ENCODE results near the gene GK. TPM values are rescaled to one million over a fixed set of nuclear protein-coding genes. Genes with fewer than 3 reads are reported as not detected.

Gene GK
- total and polyA plus RNA-seq, 2 of the 8 experiments (the other 6 are each of a cell fraction or from before 2014, with no cell fraction given): 2.9 to 11.2 TPM

GRCh38 chrX:30652527-30653414 lies 452 bp upstream of the GK start (continued):
- TF ChIP-seq SP2 (IDR thresholded peaks at IDR 0.05; ENCODE audit: low read length): no peak
- no peak for TF ChIP-seq CBX5 (IDR thresholded peaks at IDR 0.05; ENCODE audit: low read depth, low read length)
- peak; percentile 84 for TF ChIP-seq E2F6 (IDR thresholded peaks at IDR 0.05)
- peak; percentile 84 for TF ChIP-seq USF2 (IDR thresholded peaks at IDR 0.05; ENCODE audit: low read length)
- no peak for TF ChIP-seq RXRA (IDR thresholded peaks at IDR 0.05; ENCODE audit: insufficient read depth, low read depth, low read length)
- TF ChIP-seq TAF7 (optimal IDR thresholded peaks at IDR 0.05; ENCODE audit: borderline replicate concordance, low read depth, low read length): no peak
- no peak for TF ChIP-seq SAP30 (IDR thresholded peaks at IDR 0.05; ENCODE audit: insufficient read depth, insufficient replicate concordance, low read length)
- TF ChIP-seq CHD2 (IDR thresholded peaks at IDR 0.05; ENCODE audit: low read length): no peak
- no peak for TF ChIP-seq NRF1 (IDR thresholded peaks at IDR 0.05; ENCODE audit: low read depth, low read length)
- no peak for TF ChIP-seq CBX8 (IDR thresholded peaks at IDR 0.05; ENCODE audit: borderline replicate concordance, low read depth, low read length)
- TF ChIP-seq HDAC6 (IDR thresholded peaks at IDR 0.05; ENCODE audit: low read depth, low read length): no peak
- TF ChIP-seq SUZ12 (IDR thresholded peaks at IDR 0.05; ENCODE audit: low read length): no peak
- no peak for TF ChIP-seq SIRT6 (IDR thresholded peaks at IDR 0.05; ENCODE audit: low read length)
- TF ChIP-seq RBBP5 (IDR thresholded peaks at IDR 0.05; ENCODE audit: borderline replicate concordance, low read depth, low read length): peak; percentile 88; the same call in 1 of the 2 replicates
- TF ChIP-seq CREB1 (IDR thresholded peaks at IDR 0.05): peak; percentile 69
- TF ChIP-seq POLR2A (IDR thresholded peaks at IDR 0.05; ENCODE audit: control extremely low read depth in 1 of 2, low read depth in 2 of 2, low read length in 2 of 2): peak in 1 of 2 experiments; percentile 86; a peak in 2 of 3 replicates
- TF ChIP-seq RFX5 (IDR thresholded peaks at IDR 0.05; ENCODE audit: borderline replicate concordance, low read depth, low read length): no peak
- TF ChIP-seq MAFK (IDR thresholded peaks at IDR 0.05; ENCODE audit: low read depth, low read length): no peak
- TF ChIP-seq SIX5 (IDR thresholded peaks at IDR 0.05; ENCODE audit: low read depth, low read length): no peak
- TF ChIP-seq KDM4A (IDR thresholded peaks at IDR 0.05; ENCODE audit: low read depth, low read length, severe bottlenecking): peak; percentile 42
- no peak for TF ChIP-seq RAD21 (IDR thresholded peaks at IDR 0.05 in 1 of 2, conservative IDR thresholded peaks at IDR 0.05 in 1 of 2; ENCODE audit: low read depth in 2 of 2, low read length in 2 of 2)
- no peak for TF ChIP-seq KDM1A (IDR thresholded peaks at IDR 0.05; ENCODE audit: borderline replicate concordance, low read length)

Measured in H1 (cell line).